Neural progenitor cell (in vitro differentiated cells): ENCODE results near the gene PTPN22. TPM values are rescaled to one million over a fixed set of nuclear protein-coding genes. Genes with fewer than 3 reads are reported as not detected.

ENCODE experiments used
- DNase-seq: peaks from one replicate; pipeline ENCODE4 v3.0.0-alpha.2; 2016; ENCODE audit warnings: low spot score
- H2AFZ ChIP-seq: fragments of 200-600 bp; sonication (generic); replicated peaks from 2 replicates; pipeline ENCODE4 v1.6.1; 2016; ENCODE audit warnings: antibody characterized with exemption
- H3F3A ChIP-seq: fragments of 200-600 bp; sonication (generic); 2 replicates; pipeline ENCODE4 v1.6.1; 2016; ENCODE audit warnings: antibody characterized with exemption, low read depth
- H3K27ac ChIP-seq: fragments of 200-600 bp; sonication (generic); 2 replicates; pipeline ENCODE4 v1.5.1; 2016; ENCODE audit warnings: mild to moderate bottlenecking
- H3K27me3 ChIP-seq: fragments of 200-600 bp; sonication (generic); 2 replicates; pipeline ENCODE4 v1.6.1; 2016; ENCODE audit warnings: mild to moderate bottlenecking, moderate library complexity
- H3K36me3 ChIP-seq: fragments of 200-600 bp; sonication (generic); 2 replicates; pipeline ENCODE4 v1.5.1; 2016
- H3K4me1 ChIP-seq: fragments of 200-600 bp; sonication (generic); 2 replicates; pipeline ENCODE4 v1.6.1; 2016; ENCODE audit warnings: mixed run types
- H3K4me2 ChIP-seq: fragments of 200-600 bp; sonication (generic); 2 replicates; pipeline ENCODE4 v1.6.1; 2016
- H3K4me3 ChIP-seq: fragments of 200-600 bp; sonication (generic); 2 replicates; pipeline ENCODE4 v1.5.1; 2016
- H3K79me2 ChIP-seq: fragments of 200-600 bp; sonication (generic); 2 replicates; pipeline ENCODE4 v1.6.1; 2016; ENCODE audit warnings: low read depth
- H3K9ac ChIP-seq: fragments of 200-600 bp; sonication (generic); 2 replicates; pipeline ENCODE4 v1.6.1; 2016
- H3K9me3 ChIP-seq: fragments of 200-600 bp; sonication (generic); 2 replicates; pipeline ENCODE4 v1.5.1; 2016; ENCODE audit warnings: low read depth
- H4K20me1 ChIP-seq: fragments of 200-600 bp; sonication (generic); 2 replicates; pipeline ENCODE4 v1.6.1; 2016; ENCODE audit warnings: low read depth
- H3K27ac Mint-ChIP-seq: 3 replicates; pipeline ENCODE4 v1.8.0; 2021; ENCODE audit warnings: mixed read lengths
- H3K27me3 Mint-ChIP-seq: 2 replicates; pipeline ENCODE4 v1.8.0; 2022; ENCODE audit warnings: low read depth, mild to moderate bottlenecking, inconsistent platforms, moderate library complexity, mixed read lengths; ENCODE audit not compliant: insufficient read depth
- H3K36me3 Mint-ChIP-seq: 3 replicates; pipeline ENCODE4 v1.8.0; 2021; ENCODE audit warnings: mixed read lengths
- H3K4me1 Mint-ChIP-seq: 3 replicates; pipeline ENCODE4 v1.8.0; 2021; ENCODE audit warnings: mixed read lengths
- H3K4me3 Mint-ChIP-seq: 3 replicates; pipeline ENCODE4 v1.8.0; 2021; ENCODE audit warnings: mild to moderate bottlenecking, moderate library complexity, mixed read lengths
- H3K9me3 Mint-ChIP-seq: 3 replicates; pipeline ENCODE4 v1.8.0; 2020; ENCODE audit warnings: mixed read lengths
- EZH2 ChIP-seq: fragments of 200-600 bp; sonication (generic); IDR thresholded peaks from 2 replicates; pipeline ENCODE4 v1.6.1; 2017; ENCODE audit warnings: antibody characterized with exemption, mild to moderate bottlenecking, moderate library complexity
- EZH2phosphoT487 ChIP-seq: fragments of 200-600 bp; sonication (generic); IDR thresholded peaks from 2 replicates; pipeline ENCODE4 v1.6.1; 2017; ENCODE audit warnings: antibody characterized with exemption
- total RNA-seq: library from RNA; depleted of rRNA; stranded (reverse); fragments of >200 nt; gene quantifications from 2 replicates; pipeline ENCODE4 v1.2.3, GENCODE V29; 2015; ENCODE audit warnings: low replicate concordance
- TF ChIP-seq, protein P1 (sequence below): fragments of 200-600 bp; sonication (generic); IDR thresholded peaks from 2 replicates; pipeline ENCODE4 v1.5.1; 2017; ENCODE audit warnings: antibody characterized with exemption, mild to moderate bottlenecking

The PTPN22 gene
- total RNA-seq, 1 donor from 2014 or later: not detected

GRCh38 chr1:113899111-113899510, 27.6 kb upstream of the PTPN22 start:
- no peak overlapping the region for H2AFZ ChIP-seq
- Mint-ChIP-seq H3K27ac (no peak overlapping the region), H3K4me3 (no peak overlapping the region), H3K27me3 (peaks cover 3% of the 10 kb centered on the region), H3K9me3 (no peaks in the 10 kb centered on the region), H3K36me3 (peaks cover 18% of the 10 kb centered on the region), H3K4me1 (peaks cover 5% of the 10 kb centered on the region)
- no peak overlapping the region for H3K4me3 ChIP-seq
- H4K20me1 ChIP-seq: no peaks in the 10 kb centered on the region
- peaks cover 8% of the 10 kb centered on the region for H3K4me1 ChIP-seq
- no peak overlapping the region for H3K27ac ChIP-seq
- H3K27me3 ChIP-seq: no peaks in the 10 kb centered on the region
- peaks cover 4% of the 10 kb centered on the region for H3F3A ChIP-seq
- peaks cover 12% of the 10 kb centered on the region for H3K79me2 ChIP-seq
- H3K9ac ChIP-seq: no peak overlapping the region
- no peak for TF ChIP-seq EZH2
- no peak for TF ChIP-seq EZH2phosphoT487
- TF ChIP-seq, protein P1, sequence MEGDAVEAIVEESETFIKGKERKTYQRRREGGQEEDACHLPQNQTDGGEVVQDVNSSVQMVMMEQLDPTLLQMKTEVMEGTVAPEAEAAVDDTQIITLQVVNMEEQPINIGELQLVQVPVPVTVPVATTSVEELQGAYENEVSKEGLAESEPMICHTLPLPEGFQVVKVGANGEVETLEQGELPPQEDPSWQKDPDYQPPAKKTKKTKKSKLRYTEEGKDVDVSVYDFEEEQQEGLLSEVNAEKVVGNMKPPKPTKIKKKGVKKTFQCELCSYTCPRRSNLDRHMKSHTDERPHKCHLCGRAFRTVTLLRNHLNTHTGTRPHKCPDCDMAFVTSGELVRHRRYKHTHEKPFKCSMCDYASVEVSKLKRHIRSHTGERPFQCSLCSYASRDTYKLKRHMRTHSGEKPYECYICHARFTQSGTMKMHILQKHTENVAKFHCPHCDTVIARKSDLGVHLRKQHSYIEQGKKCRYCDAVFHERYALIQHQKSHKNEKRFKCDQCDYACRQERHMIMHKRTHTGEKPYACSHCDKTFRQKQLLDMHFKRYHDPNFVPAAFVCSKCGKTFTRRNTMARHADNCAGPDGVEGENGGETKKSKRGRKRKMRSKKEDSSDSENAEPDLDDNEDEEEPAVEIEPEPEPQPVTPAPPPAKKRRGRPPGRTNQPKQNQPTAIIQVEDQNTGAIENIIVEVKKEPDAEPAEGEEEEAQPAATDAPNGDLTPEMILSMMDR: no peak
- no peak for DNase-seq
- H3K36me3 ChIP-seq: no peaks in the 10 kb centered on the region
- no peaks in the 10 kb centered on the region for H3K9me3 ChIP-seq
- no peak overlapping the region for H3K4me2 ChIP-seq

GRCh38 chr1:113898241-113898814, 26.8 kb upstream of the PTPN22 start:
- H3K4me2 ChIP-seq: no peak overlapping the region
- H4K20me1 ChIP-seq: no peaks in the 10 kb centered on the region
- Mint-ChIP-seq H3K9me3 (no peaks in the 10 kb centered on the region), H3K4me3 (no peak overlapping the region), H3K4me1 (no peaks in the 10 kb centered on the region), H3K27me3 (peaks cover 3% of the 10 kb centered on the region), H3K36me3 (peaks cover 18% of the 10 kb centered on the region), H3K27ac (no peak overlapping the region)
- no peaks in the 10 kb centered on the region for H3F3A ChIP-seq
- no peak overlapping the region for H2AFZ ChIP-seq
- TF ChIP-seq, protein P1: no peak
- no peak for TF ChIP-seq EZH2
- TF ChIP-seq EZH2phosphoT487: no peak
- H3K9me3 ChIP-seq: no peaks in the 10 kb centered on the region
- H3K36me3 ChIP-seq: no peaks in the 10 kb centered on the region
- DNase-seq: no peak
- no peaks in the 10 kb centered on the region for H3K4me1 ChIP-seq
- no peak overlapping the region for H3K27ac ChIP-seq
- no peak overlapping the region for H3K4me3 ChIP-seq
- H3K9ac ChIP-seq: no peak overlapping the region
- H3K27me3 ChIP-seq: no peaks in the 10 kb centered on the region
- peaks cover 4% of the 10 kb centered on the region for H3K79me2 ChIP-seq

DNA sequence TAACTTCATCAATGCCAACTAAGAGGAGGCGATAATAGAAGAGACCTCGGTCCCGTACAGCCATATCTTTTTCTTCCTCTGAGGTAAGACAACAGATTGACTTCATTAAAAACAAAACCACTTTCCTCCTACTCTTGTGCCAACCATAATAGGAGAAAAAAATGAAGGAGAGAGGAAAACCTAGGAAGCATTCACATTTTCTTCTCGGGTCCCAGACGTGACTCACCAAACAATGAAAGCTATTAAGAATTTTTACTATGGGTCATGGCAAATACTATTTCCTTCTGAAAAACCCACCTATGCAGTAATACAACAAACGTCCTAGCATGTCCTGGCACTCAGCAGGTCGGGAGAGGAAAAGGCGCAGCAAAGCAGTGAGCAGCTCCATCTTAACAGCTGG, 24.4 kb upstream of the PTPN22 start:
- no peak overlapping the region for H3K9ac ChIP-seq
- H4K20me1 ChIP-seq: no peaks in the 10 kb centered on the region
- no peak overlapping the region for H3K27ac ChIP-seq
- H2AFZ ChIP-seq: no peak overlapping the region
- TF ChIP-seq, protein P1: no peak
- no peak for TF ChIP-seq EZH2phosphoT487
- no peak for TF ChIP-seq EZH2
- Mint-ChIP-seq H3K27me3 (peaks cover 3% of the 10 kb centered on the region), H3K36me3 (peaks cover 13% of the 10 kb centered on the region), H3K4me1 (no peaks in the 10 kb centered on the region), H3K9me3 (no peaks in the 10 kb centered on the region), H3K27ac (no peak overlapping the region), H3K4me3 (no peak overlapping the region)
- H3K4me2 ChIP-seq: no peak overlapping the region
- H3K36me3 ChIP-seq: no peaks in the 10 kb centered on the region
- H3K9me3 ChIP-seq: no peaks in the 10 kb centered on the region
- no peak overlapping the region for H3K4me3 ChIP-seq
- H3K4me1 ChIP-seq: no peaks in the 10 kb centered on the region
- no peak for DNase-seq
- H3F3A ChIP-seq: no peaks in the 10 kb centered on the region
- H3K79me2 ChIP-seq: no peaks in the 10 kb centered on the region
- no peaks in the 10 kb centered on the region for H3K27me3 ChIP-seq
